SK-N-SH (cell line): ENCODE measurements around the gene DCAF10. TPM values are rescaled to one million over a fixed set of nuclear protein-coding genes. Genes with fewer than 3 reads are reported as not detected.

Experiments used
- CHD2 ChIP-seq: fragments of 150-350 bp; IDR thresholded peaks from 2 replicates; pipeline ENCODE4 v1.6.1; 2018; ENCODE audit warnings: low read length; ENCODE audit not compliant: partially characterized antibody
- EZH2phosphoT487 ChIP-seq: fragments of 200-600 bp; sonication (generic); IDR thresholded peaks from 2 replicates; pipeline ENCODE4 v1.6.1; 2017; ENCODE audit warnings: low read depth, mixed run types, mild to moderate bottlenecking, antibody characterized with exemption, moderate library complexity, borderline replicate concordance
- FOSL2 ChIP-seq: IDR thresholded peaks from 2 replicates; pipeline ENCODE4 v1.4.0; 2012; ENCODE audit warnings: low read depth, mild to moderate bottlenecking, moderate library complexity, borderline replicate concordance
- FOXM1 ChIP-seq: IDR thresholded peaks from 2 replicates; pipeline ENCODE4 v1.4.0; 2012; ENCODE audit warnings: low read depth, mild to moderate bottlenecking
- GATA2 ChIP-seq: sonication (generic); formaldehyde crosslinking; IDR thresholded peaks from 2 replicates; pipeline ENCODE4 v1.5.0; 2020; ENCODE audit warnings: mild to moderate bottlenecking, missing genetic modification reagents
- IRF3 ChIP-seq: fragments of 150-350 bp; IDR thresholded peaks from 2 replicates; pipeline ENCODE4 v1.6.1; 2016; ENCODE audit warnings: mild to moderate bottlenecking, low read depth, low read length
- MAX ChIP-seq: IDR thresholded peaks from 2 replicates; pipeline ENCODE4 v1.4.0; 2012; ENCODE audit warnings: low read depth
- MXI1 ChIP-seq: IDR thresholded peaks from 2 replicates; pipeline ENCODE4 v1.6.1; 2012; ENCODE audit warnings: mild to moderate bottlenecking, low read depth, low read length, improper control_type of control experiment
- PBX3 ChIP-seq: IDR thresholded peaks from 2 replicates; pipeline ENCODE4; 2012
- RAD21 ChIP-seq: IDR thresholded peaks from 2 replicates; pipeline ENCODE4 v1.6.1; 2012; ENCODE audit warnings: mild to moderate bottlenecking, low read length
- RFX5 ChIP-seq: IDR thresholded peaks from 2 replicates; pipeline ENCODE4 v1.6.1; 2012; ENCODE audit warnings: mild to moderate bottlenecking, improper control_type of control experiment, low read length
- SIN3A ChIP-seq: IDR thresholded peaks from 2 replicates; pipeline ENCODE4 v1.6.1; 2012; ENCODE audit warnings: low read depth, mild to moderate bottlenecking, low read length, moderate library complexity, borderline replicate concordance
- TCF12 ChIP-seq: IDR thresholded peaks from 2 replicates; pipeline ENCODE4 v1.4.0; 2012
- ZBTB33 ChIP-seq: IDR thresholded peaks from 2 replicates; pipeline ENCODE4 v1.4.0; 2012; ENCODE audit warnings: low read depth, borderline replicate concordance
- polyA plus RNA-seq, 3 experiments: library from polyadenylated mRNA; depleted of rRNA; stranded (reverse); fragments of >200 nt; gene quantifications; 2 replicates each; pipeline ENCODE4 v1.2.3, GENCODE V29; 2012
- TF ChIP-seq, protein P1 (sequence below): fragments of 150-350 bp; IDR thresholded peaks from 2 replicates; pipeline ENCODE4 v1.6.1; 2017; ENCODE audit warnings: antibody characterized with exemption, low read length, low read depth, borderline replicate concordance

The DCAF10 gene
- polyA plus RNA-seq, 1 of the 3 experiments (the other 2 are of a cell fraction) = 11.8 TPM

DNA sequence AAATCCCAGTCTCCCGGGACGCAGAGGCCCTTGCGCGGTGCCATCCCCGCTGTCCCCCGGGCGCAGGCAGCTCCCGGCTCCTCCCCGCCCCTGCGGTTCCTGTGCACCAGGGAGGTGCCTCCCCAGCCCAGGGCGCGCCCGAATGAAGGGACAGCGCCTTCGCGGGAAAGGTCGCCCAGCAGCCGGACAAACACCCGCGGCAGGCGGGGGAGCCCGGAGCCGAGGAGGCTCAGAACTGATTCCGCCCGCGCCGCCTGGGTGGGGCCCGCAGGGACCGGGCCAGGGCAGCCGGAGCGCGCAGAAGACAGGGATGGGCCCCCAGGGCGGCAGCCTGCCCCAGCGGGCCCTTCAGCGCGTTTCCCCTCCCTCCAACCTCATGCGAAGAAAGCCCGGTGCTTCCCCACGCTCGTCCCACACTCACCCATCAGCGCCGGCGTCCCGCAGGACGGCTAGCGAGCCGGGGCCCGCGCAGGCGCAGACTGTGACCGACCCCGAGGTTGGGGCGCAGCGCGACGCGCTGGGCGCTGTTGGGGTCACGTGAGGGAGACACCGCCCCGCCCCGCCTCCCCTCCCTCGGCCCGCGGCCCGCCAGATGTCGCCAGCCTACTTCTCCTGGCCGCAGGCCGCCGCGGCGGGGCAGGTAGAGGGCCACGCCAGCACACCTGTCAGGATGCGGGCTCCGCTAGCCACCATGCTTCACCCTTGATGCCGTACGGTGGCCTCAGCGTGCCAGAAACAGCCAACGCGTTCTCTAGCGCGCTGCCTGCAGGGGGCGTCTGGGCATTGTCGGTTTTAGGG lies 103.2 kb downstream of the DCAF10 start, which contains the start of gene SLC25A51 (continued):
- TF ChIP-seq SIN3A (peak; percentile 94; the same call in 1 of the 2 replicates), EZH2phosphoT487 (no peak), IRF3 (no peak), CHD2 (peak; percentile 83), MAX (peak; percentile 91), PBX3 (peak; percentile 38), MXI1 (peak; percentile 92; the same call in 1 of the 2 replicates), ZBTB33 (peak; percentile 57; the same call in 1 of the 2 replicates), RFX5 (no peak), FOXM1 (no peak), RAD21 (peak; percentile 69), GATA2 (CRISPR knock-in tag) (no peak), FOSL2 (no peak), TCF12 (no peak)
- TF ChIP-seq, protein P1, sequence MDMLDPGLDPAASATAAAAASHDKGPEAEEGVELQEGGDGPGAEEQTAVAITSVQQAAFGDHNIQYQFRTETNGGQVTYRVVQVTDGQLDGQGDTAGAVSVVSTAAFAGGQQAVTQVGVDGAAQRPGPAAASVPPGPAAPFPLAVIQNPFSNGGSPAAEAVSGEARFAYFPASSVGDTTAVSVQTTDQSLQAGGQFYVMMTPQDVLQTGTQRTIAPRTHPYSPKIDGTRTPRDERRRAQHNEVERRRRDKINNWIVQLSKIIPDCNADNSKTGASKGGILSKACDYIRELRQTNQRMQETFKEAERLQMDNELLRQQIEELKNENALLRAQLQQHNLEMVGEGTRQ = peak; percentile 73
